Right lobe of liver (tissue), 6 donors: ENCODE results near the gene CFAP57. TPM values are rescaled to one million over a fixed set of nuclear protein-coding genes. Genes with fewer than 3 reads are reported as not detected.

Experiments
- ATAC-seq, 4 donors: fragments of 200-7000 bp; cut with Tn5 transposase; one replicate each; pipeline ENCODE4 v1.9.1; 2020; ENCODE audit warnings: mild to moderate bottlenecking in 4 of 4, moderate library complexity in 4 of 4
- DNase-seq, 3 donors: peaks; one replicate each; pipeline ENCODE4 v3.0.0-alpha.2; 2020
- H3K27ac ChIP-seq, 3 donors: fragments of 200-600 bp; one replicate each; pipeline ENCODE4 v1.8.0; 2022
- H3K27me3 ChIP-seq, 2 donors: fragments of 200-600 bp; one replicate each; pipeline ENCODE4 v1.8.0; 2022
- H3K36me3 ChIP-seq, 4 donors: fragments of 200-600 bp; sonication (generic) in 1 of 4; one replicate each; pipeline versions ENCODE4 v1.5.1 to v1.8.0; 2017 to 2022; ENCODE audit warnings: control low read depth in 1 of 4
- H3K4me1 ChIP-seq, 4 donors: fragments of 200-600 bp; sonication (generic) in 1 of 4; one replicate each; pipeline versions ENCODE4 v1.5.1 to v1.8.0; 2017 to 2022; ENCODE audit warnings: control low read depth in 1 of 4
- H3K4me3 ChIP-seq, 3 donors: fragments of 200-600 bp; one replicate each; pipeline ENCODE4 v1.8.0; 2022
- H3K9me3 ChIP-seq, 4 donors: fragments of 200-600 bp; sonication (generic) in 1 of 4; one replicate each; pipeline versions ENCODE4 v1.5.1 to v1.8.0; 2017 to 2022; ENCODE audit warnings: control low read depth in 1 of 4
- POLR2A ChIP-seq: fragments of 450-650 bp; IDR thresholded peaks from one replicate; pipeline ENCODE4 v1.6.1; 2017; ENCODE audit warnings: antibody characterized with exemption, mild to moderate bottlenecking
- WGBS: methylation state at CpG from one replicate; pipeline ENCODE4 v1.1.6; 2018; ENCODE audit warnings: low coverage, low lambda C conversion rate; ENCODE audit not compliant: insufficient coverage; ENCODE audit errors: missing lambda C conversion rate; 5-methylcytosine and 5-hydroxymethylcytosine counted together
- intact Hi-C, 2 donors: fragments of 100-400 bp; cut with DNase I; formaldehyde crosslinking; loops; one replicate each; pipeline versions ENCODE4 v1.11.2 to v1.14.1; 2022
- total RNA-seq, 6 experiments: library from RNA; depleted of rRNA in 2 of 6; stranded (reverse); fragments of >200 nt in 2 of 6; fragmentation: NEBNext Ultra II Directional in 3 of 6; extraction: Animal tissue kit (Norgen Biotek cat#: 25700) in 3 of 6; gene quantifications; one replicate each; pipeline versions ENCODE4 v1.1.0 to v1.2.4, GENCODE V29; 2016 to 2023
- TF ChIP-seq, protein P1 (sequence below), 4 donors: fragments of 200-600 bp in 3 of 4; fragments of 450-650 bp in 1 of 4; IDR thresholded peaks; one replicate each; pipeline versions ENCODE4 v1.5.1 to v1.8.0; 2016 to 2022; ENCODE audit warnings: antibody characterized with exemption in 4 of 4, mild to moderate bottlenecking in 2 of 4
- donor health status: DM: no; HTN: yes; CAD: no.
- donor health status: DM: no; HTN: no; CAD: no.
- donor health status: DM: no; HTN: no; CAD: no.
- donor health status: DM: no; HTN: yes; CAD: no.
- donor health status: DM: no; HTN: yes; CAD: no.

CFAP57 gene
- total RNA-seq, 6 experiments from 2014 or later: not detected

DNA sequence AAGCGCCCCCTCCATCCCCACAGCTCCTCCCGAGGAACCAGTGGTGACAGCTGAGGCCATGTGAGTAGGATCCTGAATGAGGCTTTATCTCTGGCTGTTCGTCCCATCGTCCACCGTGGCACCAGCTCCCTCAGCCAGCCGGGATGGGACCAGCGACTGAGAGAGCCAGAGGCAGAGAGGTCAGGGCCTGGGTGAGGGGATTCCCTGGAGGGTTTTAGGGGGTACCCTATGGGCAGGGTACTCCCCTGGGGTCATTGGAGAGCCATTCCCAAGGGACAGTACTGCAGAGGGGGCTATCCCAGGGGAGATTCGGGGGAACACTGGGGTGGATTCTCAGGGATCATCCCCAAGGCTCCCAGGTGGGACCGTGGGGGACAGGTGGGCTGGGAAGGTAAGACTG is 100.0 kb downstream of the CFAP57 start:
- Histone ChIP-seq H3K4me1 (peaks cover 0 to 30% (median 7%) of the 10 kb centered on the region in 4 donors), H3K9me3 (no peaks in the 10 kb centered on the region), H3K27ac (no peak overlapping the region), H3K36me3 (no peaks in the 10 kb centered on the region), H3K4me3 (no peak overlapping the region), H3K27me3 (no peaks in the 10 kb centered on the region)
- TF ChIP-seq, protein P1, sequence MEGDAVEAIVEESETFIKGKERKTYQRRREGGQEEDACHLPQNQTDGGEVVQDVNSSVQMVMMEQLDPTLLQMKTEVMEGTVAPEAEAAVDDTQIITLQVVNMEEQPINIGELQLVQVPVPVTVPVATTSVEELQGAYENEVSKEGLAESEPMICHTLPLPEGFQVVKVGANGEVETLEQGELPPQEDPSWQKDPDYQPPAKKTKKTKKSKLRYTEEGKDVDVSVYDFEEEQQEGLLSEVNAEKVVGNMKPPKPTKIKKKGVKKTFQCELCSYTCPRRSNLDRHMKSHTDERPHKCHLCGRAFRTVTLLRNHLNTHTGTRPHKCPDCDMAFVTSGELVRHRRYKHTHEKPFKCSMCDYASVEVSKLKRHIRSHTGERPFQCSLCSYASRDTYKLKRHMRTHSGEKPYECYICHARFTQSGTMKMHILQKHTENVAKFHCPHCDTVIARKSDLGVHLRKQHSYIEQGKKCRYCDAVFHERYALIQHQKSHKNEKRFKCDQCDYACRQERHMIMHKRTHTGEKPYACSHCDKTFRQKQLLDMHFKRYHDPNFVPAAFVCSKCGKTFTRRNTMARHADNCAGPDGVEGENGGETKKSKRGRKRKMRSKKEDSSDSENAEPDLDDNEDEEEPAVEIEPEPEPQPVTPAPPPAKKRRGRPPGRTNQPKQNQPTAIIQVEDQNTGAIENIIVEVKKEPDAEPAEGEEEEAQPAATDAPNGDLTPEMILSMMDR (IDR thresholded peaks at IDR 0.05): no peak
- TF ChIP-seq POLR2A: no peak
- WGBS: 68% methylated on average over 2 of the region's 9 CpGs
- DNase-seq (peak; percentile 7 to 36 (median 22)), ATAC-seq (no peak)
- intact Hi-C loops: no loop called here

DNA sequence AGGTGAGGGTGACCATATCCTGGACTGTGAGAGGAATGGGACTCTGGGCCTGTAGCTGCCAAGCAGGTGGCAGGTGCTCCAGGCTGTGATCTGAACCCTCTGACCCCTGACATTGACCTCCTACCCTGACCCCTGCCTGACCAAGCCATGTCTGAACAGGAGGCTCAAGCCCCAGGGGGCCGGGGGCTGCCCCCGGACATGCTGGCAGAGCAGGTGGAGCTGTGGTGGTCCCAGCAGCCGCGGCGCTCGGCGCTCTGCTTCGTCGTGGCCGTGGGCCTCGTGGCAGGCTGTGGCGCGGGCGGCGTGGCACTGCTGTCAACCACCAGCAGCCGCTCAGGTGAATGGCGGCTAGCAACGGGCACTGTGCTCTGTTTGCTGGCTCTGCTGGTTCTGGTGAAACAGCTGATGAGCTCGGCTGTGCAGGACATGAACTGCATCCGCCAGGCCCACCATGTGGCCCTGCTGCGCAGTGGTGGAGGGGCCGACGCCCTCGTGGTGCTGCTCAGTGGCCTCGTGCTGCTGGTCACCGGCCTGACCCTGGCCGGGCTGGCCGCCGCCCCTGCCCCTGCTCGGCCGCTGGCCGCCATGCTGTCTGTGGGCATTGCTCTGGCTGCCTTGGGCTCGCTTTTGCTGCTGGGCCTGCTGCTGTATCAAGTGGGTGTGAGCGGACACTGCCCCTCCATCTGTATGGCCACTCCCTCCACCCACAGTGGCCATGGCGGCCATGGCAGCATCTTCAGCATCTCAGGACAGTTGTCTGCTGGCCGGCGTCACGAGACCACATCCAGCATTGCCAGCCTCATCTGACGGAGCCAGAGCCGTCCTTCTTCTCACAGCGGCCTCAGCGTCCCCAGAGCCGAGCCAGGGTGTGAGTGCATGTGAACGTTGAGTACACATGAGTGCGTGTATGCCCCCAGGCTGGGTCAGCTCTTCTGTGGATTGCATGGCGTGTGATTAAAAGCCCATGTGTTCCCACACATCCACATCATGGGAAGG is 100.7 kb downstream of the CFAP57 start:
- DNase-seq: peak; percentile 14 to 49 (median 36)
- intact Hi-C loops: no loop called here
- no peak overlapping the region for H3K4me3 ChIP-seq
- H3K36me3 ChIP-seq: no peaks in the 10 kb centered on the region
- H3K9me3 ChIP-seq: no peaks in the 10 kb centered on the region
- TF ChIP-seq POLR2A: no peak
- TF ChIP-seq, protein P1 (IDR thresholded peaks at IDR 0.05): no peak
- no peak overlapping the region for H3K27ac ChIP-seq
- WGBS: 100% methylated on average over 1 of the region's 46 CpGs
- H3K27me3 ChIP-seq: no peaks in the 10 kb centered on the region
- ATAC-seq: no peak
- H3K4me1 ChIP-seq: peaks cover 0 to 30% (median 8%) of the 10 kb centered on the region in 4 donors

DNA sequence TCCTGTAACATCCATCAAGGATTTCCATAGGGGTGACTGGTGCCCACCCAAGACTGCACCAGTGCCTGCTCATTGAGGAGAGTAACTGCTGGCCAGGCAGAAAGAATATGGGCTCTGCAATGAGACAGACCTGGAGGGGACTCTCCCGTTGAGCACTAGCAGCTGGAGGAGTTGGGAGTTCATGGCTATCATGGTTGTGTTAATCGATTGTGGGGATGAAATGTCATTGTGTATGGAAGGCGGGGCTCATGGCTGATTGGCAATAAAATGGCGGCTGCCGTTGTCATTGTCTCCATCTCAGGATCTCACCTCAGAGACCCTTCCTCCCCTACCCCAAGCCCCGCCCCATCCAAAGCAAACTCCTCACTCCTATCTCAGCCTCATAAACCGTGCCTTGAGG is 101.6 kb downstream of the CFAP57 start:
- no peak overlapping the region for H3K27ac ChIP-seq
- peak in 2 of 3 donors; percentile 3 to 13 for DNase-seq
- ATAC-seq: no peak

DNA sequence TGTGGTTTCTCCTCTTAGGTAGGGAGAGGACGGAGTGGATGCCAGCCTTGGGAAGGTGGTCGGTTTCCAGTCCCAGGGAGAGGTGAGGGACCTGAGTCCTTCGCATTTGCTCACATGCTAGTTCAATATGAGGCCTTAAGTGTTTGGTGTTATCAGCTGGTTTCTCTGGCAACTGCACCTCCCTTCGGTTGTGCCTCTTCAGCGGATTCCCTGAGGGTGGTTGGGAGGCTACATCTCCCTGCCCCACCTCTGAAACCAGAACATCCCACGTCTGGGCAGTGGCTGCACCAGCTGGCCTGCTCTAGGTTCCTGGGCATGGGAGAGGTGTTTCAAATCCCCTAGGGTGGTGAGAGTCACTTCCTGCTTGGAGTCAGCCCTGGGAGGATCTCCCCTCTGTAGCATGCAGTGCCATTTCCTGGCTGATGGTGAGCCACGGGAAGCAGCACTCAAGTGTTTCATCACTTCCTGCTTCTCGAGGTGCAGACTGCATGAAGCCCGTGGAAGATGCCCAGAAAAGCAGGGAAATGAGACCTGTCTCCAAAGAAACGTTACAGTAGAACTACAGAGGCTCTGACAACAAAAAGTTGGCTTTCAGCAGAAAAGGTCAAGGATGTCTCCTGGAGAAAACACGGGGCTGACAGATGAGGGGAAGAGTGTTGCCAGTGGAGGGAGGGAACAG is 102.1 kb downstream of the CFAP57 start:
- Histone ChIP-seq H3K36me3 (no peaks in the 10 kb centered on the region), H3K9me3 (no peaks in the 10 kb centered on the region), H3K27ac (no peak overlapping the region), H3K4me3 (no peak overlapping the region), H3K4me1 (peaks cover 0 to 31% (median 9%) of the 10 kb centered on the region in 4 donors), H3K27me3 (no peaks in the 10 kb centered on the region)
- intact Hi-C loops: no loop called here
- peak; percentile 18 to 30 (median 20) for DNase-seq
- ATAC-seq: peak in 1 of 4 donors; percentile 7
- 49% methylated on average over 8 of the region's 11 CpGs for WGBS
- TF ChIP-seq POLR2A: no peak
- TF ChIP-seq, protein P1 (IDR thresholded peaks at IDR 0.05): no peak

More for the DNA sequence above, 101.6 kb downstream of the CFAP57 start:
- Histone ChIP-seq H3K9me3 (no peaks in the 10 kb centered on the region), H3K4me3 (no peak overlapping the region), H3K27me3 (no peaks in the 10 kb centered on the region), H3K4me1 (peaks cover 0 to 28% (median 9%) of the 10 kb centered on the region in 4 donors), H3K36me3 (no peaks in the 10 kb centered on the region)
- 93% methylated on average over 6 of the region's 7 CpGs for WGBS
- intact Hi-C loops: no loop called here
- TF ChIP-seq, protein P1 (IDR thresholded peaks at IDR 0.05): no peak
- TF ChIP-seq POLR2A: no peak
